Astrocyte (in vitro differentiated cells and primary cell): Measurements from ENCODE around the gene GREB1.

Experiments
- EZH2 ChIP-seq: IDR thresholded peaks from 2 replicates; pipeline ENCODE4 v1.6.1; 2012; ENCODE audit warnings: mild to moderate bottlenecking, low read length, inconsistent platforms; ENCODE audit not compliant: insufficient read depth
- TF ChIP-seq, protein P1 (sequence below): IDR thresholded peaks from 2 replicates; pipeline ENCODE4 v1.5.1; 2011; ENCODE audit warnings: low read depth, mild to moderate bottlenecking, inconsistent platforms, low read length, moderate library complexity; ENCODE audit not compliant: insufficient read depth

DNA sequence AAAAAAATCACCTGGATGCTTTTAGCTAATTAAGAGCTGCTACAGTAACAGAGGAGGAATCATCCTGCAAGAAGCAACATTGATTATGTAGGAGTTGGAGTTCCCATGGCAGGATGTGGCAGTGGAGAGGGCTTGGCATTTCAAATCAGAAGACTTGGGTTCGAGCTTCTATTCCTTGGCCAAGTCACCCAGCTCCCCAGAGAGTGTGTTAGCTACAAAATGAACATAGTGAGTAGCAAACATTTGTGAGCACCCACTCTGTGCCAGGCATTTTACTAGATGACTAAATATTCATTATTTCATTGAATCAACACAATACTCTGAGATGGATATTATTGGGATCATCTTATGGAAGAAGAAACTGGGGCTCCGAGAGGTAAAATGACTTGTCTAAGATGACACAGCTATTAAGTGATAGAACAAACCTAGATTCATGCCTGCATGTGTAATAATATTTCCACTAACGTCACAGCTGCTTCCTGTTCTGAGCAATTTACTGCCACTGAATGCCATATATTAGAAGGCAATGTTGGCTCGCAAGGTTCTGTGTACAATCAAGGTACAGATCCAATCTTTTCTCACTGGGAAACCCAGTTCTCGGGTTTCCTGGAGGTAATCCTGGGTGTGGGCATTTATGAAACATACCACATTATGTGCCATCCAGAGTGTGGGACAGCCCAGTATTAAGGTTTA is 118.2 kb downstream of the GREB1 start:
- no peak for TF ChIP-seq EZH2
- TF ChIP-seq, protein P1, sequence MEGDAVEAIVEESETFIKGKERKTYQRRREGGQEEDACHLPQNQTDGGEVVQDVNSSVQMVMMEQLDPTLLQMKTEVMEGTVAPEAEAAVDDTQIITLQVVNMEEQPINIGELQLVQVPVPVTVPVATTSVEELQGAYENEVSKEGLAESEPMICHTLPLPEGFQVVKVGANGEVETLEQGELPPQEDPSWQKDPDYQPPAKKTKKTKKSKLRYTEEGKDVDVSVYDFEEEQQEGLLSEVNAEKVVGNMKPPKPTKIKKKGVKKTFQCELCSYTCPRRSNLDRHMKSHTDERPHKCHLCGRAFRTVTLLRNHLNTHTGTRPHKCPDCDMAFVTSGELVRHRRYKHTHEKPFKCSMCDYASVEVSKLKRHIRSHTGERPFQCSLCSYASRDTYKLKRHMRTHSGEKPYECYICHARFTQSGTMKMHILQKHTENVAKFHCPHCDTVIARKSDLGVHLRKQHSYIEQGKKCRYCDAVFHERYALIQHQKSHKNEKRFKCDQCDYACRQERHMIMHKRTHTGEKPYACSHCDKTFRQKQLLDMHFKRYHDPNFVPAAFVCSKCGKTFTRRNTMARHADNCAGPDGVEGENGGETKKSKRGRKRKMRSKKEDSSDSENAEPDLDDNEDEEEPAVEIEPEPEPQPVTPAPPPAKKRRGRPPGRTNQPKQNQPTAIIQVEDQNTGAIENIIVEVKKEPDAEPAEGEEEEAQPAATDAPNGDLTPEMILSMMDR: no peak
